SK-N-DZ (cell line): ENCODE data around the gene CDR2.
A peak's percentile ranks its signal among the peaks of the same experiment; 100 is the strongest.
"Not testable (repeated sequence)": the region's sequence is repeated elsewhere in the genome, so short reads cannot be mapped to it uniquely, and the experiment has no call there.

Source experiments
- DNase-seq: peaks from one replicate; pipeline ENCODE4 v3.0.0-alpha.2; 2015; ENCODE audit warnings: low spot score

The CDR2 gene

DNA sequence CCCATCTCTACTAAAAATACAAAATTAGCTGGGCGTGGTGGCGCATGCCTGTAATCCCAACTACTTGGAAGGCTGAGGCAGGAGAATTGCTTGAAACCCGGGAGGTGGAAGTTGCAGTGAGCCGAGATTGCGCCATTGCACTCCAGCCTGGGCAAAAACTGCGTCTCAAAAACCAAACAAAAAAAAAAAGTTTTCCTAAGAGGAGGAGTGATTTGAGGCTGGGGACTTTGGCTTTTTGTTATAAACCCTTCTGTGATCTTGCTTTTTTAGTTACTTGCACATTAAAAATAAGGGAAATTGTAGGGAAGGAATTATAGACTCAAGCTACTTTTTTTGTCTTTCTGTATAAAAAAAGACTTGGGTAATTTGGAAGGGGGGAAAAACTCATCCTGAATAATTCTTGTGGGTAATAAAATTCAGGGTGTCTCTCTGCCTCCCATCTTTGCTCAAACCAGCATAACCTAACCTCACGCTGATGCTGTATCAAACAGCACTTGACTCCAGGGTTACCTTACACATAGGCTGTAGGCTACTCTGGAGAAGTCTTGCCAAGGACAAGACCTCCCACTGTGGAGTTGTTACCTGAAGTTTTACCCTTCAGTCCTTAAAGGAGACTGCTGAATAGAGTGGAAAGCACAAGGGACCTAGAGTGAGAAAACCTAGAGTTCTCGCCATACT is 1.7 kb upstream of the CDR2 start:
- no peak for DNase-seq

DNA sequence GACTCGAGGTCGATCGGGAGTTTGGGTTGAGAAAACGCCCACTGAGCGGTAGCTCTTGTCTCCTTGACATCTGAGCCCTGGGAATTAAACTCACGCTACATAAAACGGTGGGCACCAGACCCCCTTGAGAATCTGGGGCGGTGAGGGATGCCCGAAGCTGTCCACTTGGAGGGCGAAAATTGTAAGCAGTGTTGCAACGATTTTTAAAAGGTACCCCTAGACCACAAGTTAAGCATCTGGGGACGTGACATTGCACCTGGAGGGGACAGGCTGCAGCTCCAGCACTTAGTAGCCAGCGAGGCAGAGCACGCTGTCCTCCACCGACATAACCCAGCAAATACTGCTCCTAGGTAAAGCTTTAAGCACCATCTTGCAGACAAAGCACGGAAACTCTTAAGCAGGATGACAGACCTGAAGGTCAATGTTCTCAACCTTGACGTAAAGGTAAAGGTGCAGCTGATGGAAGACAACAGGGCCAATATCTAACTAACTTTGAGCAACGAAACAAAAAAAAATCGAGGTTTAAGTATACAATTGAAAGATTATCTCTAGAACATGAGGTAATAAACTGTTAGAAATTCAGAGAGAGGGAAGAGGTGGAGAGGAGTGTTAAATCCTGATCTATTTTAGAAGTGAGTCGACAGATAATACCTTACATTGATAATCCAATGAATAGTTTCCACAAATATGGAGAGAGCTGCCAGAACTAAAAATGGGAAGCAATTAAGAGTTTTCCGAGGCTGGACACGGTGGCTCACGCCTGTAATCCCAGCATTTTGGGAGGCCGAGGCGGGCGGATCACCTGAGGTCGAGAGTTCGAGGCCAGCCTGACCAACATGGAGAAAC is 921 bp upstream of the CDR2 start:
- peak; percentile 46 for DNase-seq

DNA sequence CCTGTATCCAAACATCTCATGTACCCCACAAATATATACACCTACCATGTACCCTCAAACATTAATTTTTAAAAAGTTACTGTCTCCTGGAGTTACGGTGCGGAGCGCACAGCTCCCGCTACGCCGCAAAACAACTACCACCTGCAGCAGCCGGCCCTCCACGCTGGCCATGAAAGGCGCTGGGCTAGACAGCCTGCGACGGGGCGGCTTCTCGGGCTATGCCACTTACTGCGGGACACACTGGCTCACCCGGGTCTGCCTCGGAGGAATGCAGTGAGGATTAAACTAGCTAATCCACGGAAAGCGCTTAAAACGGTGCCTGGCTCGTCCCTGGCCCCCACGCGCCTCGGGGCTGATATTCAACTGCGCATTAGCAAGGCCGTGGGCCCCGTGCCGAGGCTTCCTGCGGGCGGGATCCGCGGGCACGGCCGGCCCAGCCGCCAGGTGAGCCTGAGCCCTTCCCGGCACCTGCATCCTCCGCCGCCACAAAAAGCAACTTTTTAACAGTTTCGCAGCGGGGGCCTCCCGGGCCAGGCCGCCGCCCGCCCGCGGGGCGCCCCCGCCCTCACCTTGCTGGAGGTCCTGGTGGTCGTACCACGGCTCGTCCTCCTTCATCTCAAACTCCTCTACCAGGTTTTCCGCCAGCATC is 633 bp downstream of the CDR2 start:
- peak; percentile 25 for DNase-seq

DNA sequence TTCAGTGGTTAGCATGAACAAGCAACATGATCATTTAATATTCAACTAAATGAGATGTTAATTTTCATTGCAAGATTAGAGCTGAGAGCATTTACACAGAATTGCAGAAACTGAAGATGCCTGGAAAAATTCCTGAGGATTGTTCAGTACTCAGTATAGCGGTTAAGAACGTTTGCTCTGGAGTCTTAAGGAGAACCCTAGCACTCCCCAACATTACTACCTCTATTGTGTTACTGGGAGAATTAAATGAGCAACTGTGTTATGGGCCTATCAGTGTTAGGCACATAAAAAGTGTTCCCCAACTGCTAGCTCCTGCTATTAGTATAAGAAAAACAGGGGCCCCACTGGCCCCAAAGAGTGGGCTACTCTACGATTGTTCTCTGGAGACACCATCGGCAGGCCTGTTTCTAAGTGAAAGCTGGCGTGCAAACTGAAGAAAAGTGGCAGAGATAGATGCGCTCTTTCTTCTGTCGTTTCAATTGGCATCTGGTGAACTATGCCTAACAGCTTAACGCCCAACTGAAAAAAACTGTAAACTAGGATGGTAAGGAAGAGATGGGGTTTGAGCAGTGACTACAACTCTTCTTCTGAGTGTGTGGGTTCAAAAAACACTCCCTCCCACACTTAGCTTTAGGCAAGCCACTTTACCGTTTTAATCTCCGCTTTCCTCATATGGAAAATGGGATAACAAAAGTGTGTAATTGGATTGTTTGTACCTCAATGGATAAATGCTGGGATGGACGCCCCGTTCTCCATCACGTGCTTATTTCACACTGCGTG is 1.3 kb downstream of the CDR2 start:
- DNase-seq = no peak

DNA sequence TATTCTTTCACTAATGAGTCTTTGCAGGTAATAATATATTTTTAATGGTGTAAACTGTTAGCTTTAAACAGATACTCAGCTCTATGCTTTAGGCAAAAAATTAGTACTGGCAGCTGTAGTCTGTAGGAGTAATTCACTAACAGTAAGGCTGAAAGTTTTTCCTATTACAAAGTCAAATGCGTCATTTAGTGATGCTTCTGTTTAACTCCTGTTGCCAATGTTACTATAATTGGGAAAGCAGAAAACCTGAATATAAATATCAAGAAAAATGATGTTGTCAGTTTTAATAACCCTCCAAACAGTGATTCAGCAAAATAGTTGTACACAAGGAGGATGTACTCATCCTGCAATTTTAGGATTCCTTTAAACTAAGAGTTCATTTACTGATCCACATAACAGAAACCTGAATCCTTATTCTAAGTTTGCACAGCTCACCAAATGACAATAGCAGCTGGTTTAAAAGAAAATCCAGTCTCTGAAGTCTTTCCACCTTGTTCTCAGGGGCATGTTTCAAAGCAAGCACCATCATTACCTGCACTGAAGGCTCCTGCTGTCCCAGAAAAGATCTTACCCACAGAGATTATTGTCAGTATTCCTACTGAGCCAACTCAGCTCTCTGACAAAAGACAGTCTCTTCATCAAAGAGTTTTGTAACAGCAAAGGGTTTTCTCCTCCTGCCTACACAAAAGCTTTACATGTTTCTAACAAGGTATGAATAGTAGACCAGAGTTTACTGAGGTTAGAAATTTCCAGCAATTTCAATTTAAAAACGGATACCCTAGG is 4.2 kb downstream of the CDR2 start:
- no peak for DNase-seq

DNA sequence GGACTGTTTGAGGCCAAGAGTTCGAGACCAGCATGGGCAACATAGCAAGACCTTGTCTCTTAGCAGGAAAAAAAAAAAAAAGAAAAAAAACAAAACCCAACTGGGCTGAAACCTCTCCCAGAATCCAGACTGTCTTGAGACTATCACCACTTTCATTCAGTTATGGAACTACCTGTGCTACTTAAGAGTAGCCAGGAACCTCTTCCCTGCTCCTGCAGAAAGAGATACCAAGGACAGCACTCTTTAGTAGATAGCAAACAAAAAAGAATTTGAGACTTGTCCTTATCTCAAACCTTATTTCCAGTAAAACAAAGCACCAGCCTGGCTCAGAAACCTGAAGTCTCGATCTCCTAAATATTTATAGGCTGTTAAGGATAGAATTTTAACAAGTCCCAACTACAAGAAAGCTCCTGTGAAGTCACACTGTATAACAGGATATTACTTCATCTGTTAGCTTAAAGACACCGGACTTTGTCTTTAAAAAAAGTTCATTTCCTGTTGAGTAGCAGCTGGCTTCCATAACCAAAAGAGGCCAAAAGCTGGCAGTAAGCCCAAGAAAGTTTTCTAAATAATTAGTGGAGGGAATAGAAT is 5.1 kb downstream of the CDR2 start:
- no peak for DNase-seq

DNA sequence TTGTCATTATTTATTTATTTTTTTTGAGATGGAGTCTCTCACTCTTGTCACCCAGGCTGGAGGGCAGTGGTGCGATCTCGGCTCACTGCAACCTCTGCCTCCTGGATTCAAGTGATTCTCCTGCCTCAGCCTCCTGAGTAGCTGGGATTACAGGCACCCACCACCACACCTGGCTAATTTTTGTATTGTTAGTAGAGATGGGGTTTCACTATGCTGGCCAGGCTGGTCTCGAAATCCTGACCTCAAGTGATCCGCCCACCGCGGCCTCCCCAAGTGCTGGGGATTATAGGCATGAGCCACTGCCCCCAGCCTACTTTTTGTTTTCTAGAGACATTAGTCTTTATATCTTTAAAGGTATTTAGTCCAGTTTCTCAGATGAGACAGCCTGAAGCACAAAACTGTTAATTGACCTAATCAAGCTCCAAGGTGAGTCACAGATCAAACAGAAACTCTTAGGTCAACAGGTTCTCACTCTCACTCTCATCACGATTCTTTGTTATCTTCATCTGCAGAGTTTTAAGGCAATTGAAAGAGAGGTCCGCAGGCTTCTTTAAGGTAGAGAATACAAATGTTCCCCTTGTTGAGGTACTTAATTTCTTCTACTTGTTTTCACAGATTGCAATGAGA is 6.1 kb downstream of the CDR2 start:
- not testable (repeated sequence) for DNase-seq

DNA sequence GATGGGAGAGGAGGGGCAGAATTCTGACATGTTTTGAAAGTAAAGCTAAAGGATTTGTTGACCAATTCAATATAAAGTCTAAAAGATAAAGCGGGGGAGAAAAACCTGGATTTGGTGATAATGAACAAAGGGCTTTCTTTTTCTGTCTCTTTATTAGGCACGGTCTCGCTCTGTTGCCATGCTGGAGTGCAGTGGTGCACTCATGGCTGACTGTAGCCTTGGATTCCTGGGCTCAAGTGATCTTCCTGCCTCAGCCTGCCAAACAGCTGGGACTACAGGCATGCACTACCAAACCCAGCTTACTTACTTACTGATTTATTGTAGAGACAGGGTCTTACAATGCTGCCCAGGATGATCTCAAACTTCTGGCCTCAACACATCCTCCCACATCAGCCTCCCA is 7.5 kb downstream of the CDR2 start:
- no peak for DNase-seq

DNA sequence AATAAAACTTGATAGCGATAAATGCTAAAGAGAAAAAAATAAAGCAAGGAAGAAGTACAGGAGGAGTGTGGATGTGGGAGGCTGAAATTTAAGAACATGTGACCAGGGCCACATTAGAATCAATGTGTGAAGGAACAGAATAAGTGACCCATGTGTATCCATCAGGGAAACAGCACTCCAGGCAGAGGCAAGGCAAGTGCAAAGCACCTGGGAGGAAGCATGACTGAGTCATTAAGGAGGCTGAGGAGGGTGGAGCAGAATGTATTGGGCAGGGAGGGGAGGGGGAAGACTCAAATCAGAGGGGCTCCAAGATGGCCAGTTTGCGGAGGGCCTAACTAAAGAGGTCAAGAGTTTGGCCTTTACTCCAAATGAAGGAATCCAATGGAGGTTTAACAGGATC is 8.0 kb downstream of the CDR2 start:
- no peak for DNase-seq

DNA sequence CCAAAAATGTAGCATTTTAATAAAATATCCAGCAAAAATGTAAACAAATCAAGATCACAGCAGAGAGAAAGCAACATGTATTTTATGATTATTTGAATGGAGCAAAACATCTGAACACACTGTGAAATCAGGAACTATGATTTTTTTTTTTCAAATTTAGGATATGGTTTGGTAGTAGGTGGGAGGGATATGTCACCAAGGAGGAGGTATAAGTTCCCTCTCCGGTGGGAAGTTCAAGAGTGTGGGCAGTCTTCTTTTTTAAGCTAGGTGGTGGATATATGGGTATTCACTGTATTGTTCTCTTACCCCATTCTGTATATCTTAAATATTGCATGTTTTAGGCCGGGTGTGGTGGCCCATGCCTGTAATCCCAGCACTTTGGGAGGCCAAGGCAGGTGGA is 10.2 kb downstream of the CDR2 start:
- DNase-seq = no peak

DNA sequence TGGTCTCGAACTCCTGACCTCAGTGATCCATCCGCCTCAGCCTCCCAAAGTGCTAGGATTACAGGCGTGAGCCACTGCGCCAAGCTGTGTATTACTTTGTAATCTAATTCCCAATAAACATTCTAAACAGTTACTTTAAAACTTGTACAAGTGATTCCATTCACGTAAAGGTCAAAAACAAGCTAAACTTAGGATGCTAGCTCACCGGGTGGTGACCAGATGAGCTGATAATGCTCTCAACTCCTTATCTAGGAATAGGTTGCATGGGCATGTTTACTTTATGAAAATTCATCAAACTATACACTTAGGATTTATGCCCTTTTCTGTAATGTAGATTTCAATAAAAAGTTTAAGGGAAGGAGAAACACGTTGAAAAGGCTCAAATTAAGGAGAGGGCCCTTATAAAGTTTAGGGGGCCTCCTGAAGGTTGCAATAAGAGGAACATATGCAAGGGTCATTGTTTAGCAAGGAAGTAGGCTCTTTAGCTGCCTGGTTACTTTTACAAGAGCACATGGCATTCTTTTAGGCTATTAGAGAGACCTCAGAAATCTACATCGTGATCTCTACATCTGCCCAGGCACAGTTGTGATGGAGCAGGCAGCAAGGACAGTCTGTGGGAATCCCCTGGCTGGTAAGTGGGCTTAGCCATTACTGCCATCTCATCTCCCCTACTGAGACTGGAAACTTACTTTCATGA is 13.3 kb downstream of the CDR2 start:
- no peak for DNase-seq

DNA sequence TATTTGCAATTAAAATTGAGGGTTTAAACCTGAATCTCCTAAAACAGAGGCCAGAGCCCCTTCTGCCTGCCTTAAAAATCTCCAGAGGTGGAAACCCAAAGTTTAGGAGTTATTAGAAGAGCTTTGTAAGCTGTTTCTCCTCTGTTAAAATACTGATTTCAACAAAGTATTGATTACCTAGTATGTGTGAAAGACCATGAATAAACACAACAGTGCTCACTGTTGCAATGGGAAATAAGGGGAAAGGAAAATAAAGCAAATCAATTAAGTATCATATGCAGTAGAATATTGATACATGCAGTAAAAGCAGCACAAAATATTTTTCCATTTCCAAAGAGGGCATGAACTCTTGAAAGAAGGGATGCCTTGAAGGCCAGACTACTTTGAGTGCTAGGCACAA is 14.7 kb downstream of the CDR2 start:
- DNase-seq = no peak

DNA sequence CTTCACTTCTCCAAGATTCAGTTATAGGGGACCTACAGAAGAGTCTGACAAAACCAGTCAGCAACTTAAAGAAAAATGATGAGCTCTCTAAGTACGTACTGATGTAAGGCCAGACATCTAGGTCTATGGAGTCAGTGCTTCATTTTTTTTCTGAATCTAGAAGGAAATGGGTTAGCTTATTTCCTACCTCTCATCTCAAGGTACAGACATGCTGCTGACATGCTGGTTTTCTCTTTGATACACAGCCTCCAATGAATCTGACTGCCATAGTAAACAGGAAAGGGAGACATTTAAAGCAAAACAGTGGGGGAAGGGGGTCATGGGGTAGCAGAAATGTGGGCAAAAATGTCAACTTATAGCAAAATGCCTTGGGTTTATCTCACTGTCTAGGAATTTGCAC is 16.4 kb downstream of the CDR2 start:
- DNase-seq = no peak

DNA sequence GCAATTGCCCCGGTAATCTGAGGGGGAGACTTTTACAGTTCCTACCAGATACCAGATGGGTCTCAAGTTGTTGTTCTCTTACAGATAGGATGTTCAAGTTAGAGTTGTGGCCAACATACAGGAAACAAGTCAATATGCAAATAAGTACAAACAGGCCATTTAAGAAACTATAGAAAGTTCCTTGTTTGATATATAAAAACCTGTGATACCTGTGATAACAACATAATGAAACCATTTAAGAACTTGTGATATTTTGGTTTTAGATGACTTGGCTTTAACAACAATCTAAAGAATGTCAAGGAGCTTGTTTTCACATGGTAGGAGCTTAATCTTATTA is 16.8 kb downstream of the CDR2 start:
- DNase-seq = no peak

DNA sequence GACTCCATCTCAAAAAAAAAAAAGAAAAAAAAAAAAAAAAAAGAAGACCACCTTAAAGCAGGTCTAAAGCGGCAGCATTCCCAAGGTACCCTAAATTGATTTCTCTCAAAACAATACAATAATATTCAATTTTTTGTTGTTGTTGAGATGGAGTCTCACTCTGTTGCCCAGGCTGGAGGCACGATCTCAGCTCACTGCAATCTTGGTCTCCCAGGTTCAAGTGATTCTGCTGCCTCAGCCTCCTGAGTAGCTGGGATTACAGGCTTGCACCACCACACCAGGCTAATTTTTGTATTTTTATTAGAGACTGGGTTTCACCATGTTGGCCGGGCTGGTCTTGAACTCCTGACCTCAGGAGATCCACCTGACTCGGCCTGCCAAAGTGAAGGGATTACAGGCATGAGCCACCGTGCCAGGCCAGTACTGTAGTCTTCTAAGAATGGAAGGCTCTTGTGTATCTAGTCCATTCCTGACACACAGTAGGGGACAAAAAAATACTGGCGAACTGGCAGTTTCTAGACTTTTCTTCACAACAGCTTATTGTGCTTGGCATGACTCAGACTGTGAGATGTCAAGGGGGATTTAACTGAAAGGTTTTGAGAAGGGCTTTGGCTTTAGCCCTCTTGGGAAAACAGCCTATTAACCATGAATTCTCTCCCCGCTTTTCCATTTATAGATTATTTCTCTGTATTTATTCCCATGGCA is 17.3 kb downstream of the CDR2 start:
- DNase-seq = no peak

DNA sequence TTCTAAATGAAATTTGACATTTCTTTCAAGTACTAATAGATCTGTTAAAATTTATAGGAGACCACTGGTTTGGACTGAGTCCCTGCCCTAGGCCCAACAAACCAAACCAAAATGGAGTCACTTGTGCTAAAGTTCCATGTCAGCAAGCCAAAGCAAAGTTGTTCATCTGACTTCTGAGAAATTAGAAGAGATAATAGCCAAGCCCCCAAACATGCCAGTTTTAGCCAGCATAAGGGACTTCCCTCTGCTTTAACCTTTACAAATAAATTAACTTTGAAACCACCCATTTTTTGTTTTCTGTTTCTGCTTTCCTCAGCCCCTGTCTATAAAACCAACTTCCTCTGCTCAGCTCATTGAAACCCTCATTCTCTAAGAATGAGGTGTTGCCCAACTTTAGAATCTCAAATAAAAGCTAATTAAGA is 18.9 kb downstream of the CDR2 start:
- no peak for DNase-seq

DNA sequence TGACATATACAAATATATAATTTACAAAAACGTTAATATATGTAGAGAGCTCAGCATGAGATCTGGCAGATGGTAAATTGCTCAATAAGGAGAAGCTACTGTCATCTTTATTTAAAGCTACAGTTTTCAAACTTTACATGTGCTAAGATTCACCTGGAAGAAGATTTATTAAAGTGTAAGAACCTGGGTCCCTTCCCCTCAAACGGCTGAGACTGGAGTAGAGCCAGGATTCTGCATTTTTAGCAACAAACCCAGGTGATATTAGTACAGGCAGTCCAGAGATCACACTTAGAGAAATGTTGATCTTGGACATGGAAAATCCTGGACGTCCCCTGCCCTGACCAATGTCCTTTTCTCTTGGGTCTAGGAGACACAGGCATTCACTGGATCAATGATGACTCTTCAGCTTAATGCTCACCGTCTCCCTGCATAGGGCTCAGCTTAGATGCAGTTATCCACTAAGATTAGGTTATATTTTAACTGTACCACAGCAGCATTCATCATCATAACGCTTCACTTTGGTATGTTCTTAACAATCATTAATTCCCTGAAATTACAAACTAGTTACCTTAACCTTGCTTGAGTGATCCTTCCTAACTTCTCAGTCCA is 20.4 kb downstream of the CDR2 start:
- no peak for DNase-seq

DNA sequence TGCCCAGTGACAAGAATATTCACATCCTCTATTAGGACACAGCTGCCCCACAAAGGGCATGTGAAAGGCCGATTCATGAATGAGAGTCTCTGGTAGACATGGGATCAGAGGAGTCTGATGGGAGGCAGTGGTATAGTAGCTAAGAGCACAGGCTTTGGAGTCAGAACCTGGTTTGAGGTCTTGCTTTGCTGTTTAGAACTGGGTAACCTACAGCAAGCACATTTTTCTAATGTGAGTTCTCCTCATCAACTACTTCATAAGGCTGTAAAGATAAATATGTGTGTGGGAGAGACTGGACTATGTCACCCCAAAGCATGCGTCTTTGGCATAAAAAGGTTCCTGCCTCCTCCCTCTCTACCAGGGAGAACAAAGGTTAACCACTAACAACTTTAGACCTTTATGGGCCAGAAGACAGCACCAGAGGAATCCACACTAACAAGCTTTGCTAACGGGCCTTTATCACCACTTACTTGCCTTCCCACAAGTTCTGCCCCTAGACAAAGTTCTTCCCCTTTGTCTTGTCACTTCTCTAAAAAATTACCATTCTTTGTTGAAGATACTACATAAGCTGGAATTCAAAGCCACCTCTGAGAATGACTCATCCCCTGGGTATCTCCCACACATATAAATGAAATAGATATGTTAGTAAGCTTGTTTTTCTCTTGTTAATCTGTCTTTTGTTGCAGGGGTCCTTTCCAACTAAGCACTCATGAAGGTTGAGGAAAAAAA is 21.1 kb downstream of the CDR2 start:
- no peak for DNase-seq
